Muscle layer of duodenum (tissue), 2 donors: ENCODE results near the gene NANOGP8.
"Not testable (repeated sequence)": the region's sequence is repeated elsewhere in the genome, so short reads cannot be mapped to it uniquely, and the experiment has no call there.

Experiments used
- H3K27ac ChIP-seq: one replicate; pipeline ENCODE4 v1.7.0; 2013; ENCODE audit warnings: mild to moderate bottlenecking, low read length
- H3K27me3 ChIP-seq: one replicate; pipeline ENCODE4 v1.7.0; 2013; ENCODE audit warnings: low read depth, mild to moderate bottlenecking, control low read depth, low read length
- H3K36me3 ChIP-seq, 2 donors: one replicate each; pipeline ENCODE4 v1.7.0; 2013; ENCODE audit warnings: low read length in 2 of 2, control low read depth in 1 of 2, mild to moderate bottlenecking in 1 of 2; ENCODE audit not compliant: insufficient read depth in 2 of 2, control insufficient read depth in 1 of 2
- H3K4me1 ChIP-seq, 2 donors: one replicate each; pipeline ENCODE4 v1.7.0; 2013; ENCODE audit warnings: low read length in 2 of 2, mild to moderate bottlenecking in 2 of 2, control low read depth in 1 of 2, moderate library complexity in 1 of 2; ENCODE audit not compliant: insufficient read depth in 2 of 2, control insufficient read depth in 1 of 2
- H3K4me3 ChIP-seq, 2 donors: one replicate each; pipeline ENCODE4 v1.7.0; 2013; ENCODE audit warnings: low read length in 2 of 2, low read depth in 1 of 2, mild to moderate bottlenecking in 1 of 2
- H3K9me3 ChIP-seq, 2 donors: one replicate each; pipeline ENCODE4 v1.7.0; 2013; ENCODE audit warnings: low read length in 2 of 2, control low read depth in 1 of 2, mild to moderate bottlenecking in 1 of 2; ENCODE audit not compliant: control insufficient read depth in 1 of 2
- donor health status: healthy.

The NANOGP8 gene

GRCh38 chr15:35085176-35085919, at the start of gene NANOGP8:
Gene NANOGP8 (minus strand): TSS chr15:35085295. CDS start chr15:35085110, 185 bp downstream.
- H3K27ac ChIP-seq, H3K36me3 ChIP-seq, H3K27me3 ChIP-seq, H3K4me1 ChIP-seq, H3K4me3 ChIP-seq, H3K9me3 ChIP-seq: not testable (repeated sequence)

- Histone ChIP-seq H3K4me1 (no peaks in the 10 kb centered on the region), H3K4me3 (no peak overlapping the region), H3K36me3 (no peaks in the 10 kb centered on the region), H3K9me3 (no peaks in the 10 kb centered on the region), H3K27ac (no peak overlapping the region), H3K27me3 (no peaks in the 10 kb centered on the region)
Observed at GRCh38 chr15:35134299-35134698, 49.2 kb upstream of the NANOGP8 start.

GRCh38 chr15:35130245-35130644, 45.1 kb upstream of the NANOGP8 start:
- Histone ChIP-seq H3K36me3 (no peaks in the 10 kb centered on the region), H3K27ac (no peak overlapping the region), H3K4me1 (no peaks in the 10 kb centered on the region), H3K9me3 (no peaks in the 10 kb centered on the region), H3K27me3 (no peaks in the 10 kb centered on the region), H3K4me3 (no peak overlapping the region)

- Histone ChIP-seq H3K27me3 (no peaks in the 10 kb centered on the region), H3K4me3 (no peak overlapping the region)
Observed at GRCh38 chr15:35129361-35129760, 44.3 kb upstream of the NANOGP8 start.

GRCh38 chr15:35127717-35128116, 42.6 kb upstream of the NANOGP8 start:
- H3K4me1 ChIP-seq: no peaks in the 10 kb centered on the region
- no peaks in the 10 kb centered on the region for H3K9me3 ChIP-seq
- H3K27me3 ChIP-seq: no peaks in the 10 kb centered on the region
- H3K4me3 ChIP-seq: no peak overlapping the region
- no peaks in the 10 kb centered on the region for H3K36me3 ChIP-seq
- H3K27ac ChIP-seq: no peak overlapping the region

More at GRCh38 chr15:35129361-35129760, 44.3 kb upstream of the NANOGP8 start:
- Histone ChIP-seq H3K36me3 (no peaks in the 10 kb centered on the region), H3K9me3 (no peaks in the 10 kb centered on the region), H3K4me1 (no peaks in the 10 kb centered on the region), H3K27ac (no peak overlapping the region)

GRCh38 chr15:35126236-35126635, 41.1 kb upstream of the NANOGP8 start:
- Histone ChIP-seq H3K27me3 (no peaks in the 10 kb centered on the region), H3K27ac (no peak overlapping the region), H3K9me3 (no peaks in the 10 kb centered on the region), H3K36me3 (no peaks in the 10 kb centered on the region), H3K4me1 (no peaks in the 10 kb centered on the region), H3K4me3 (no peak overlapping the region)

GRCh38 chr15:35123743-35124142, 38.6 kb upstream of the NANOGP8 start:
- Histone ChIP-seq H3K27ac (no peak overlapping the region), H3K27me3 (no peaks in the 10 kb centered on the region), H3K4me1 (no peaks in the 10 kb centered on the region), H3K9me3 (no peaks in the 10 kb centered on the region), H3K4me3 (no peak overlapping the region), H3K36me3 (no peaks in the 10 kb centered on the region)

- H3K4me1 ChIP-seq: no peaks in the 10 kb centered on the region
- H3K4me3 ChIP-seq: no peak overlapping the region
- H3K27ac ChIP-seq: no peak overlapping the region
- no peaks in the 10 kb centered on the region for H3K27me3 ChIP-seq
- H3K9me3 ChIP-seq: no peaks in the 10 kb centered on the region
- no peaks in the 10 kb centered on the region for H3K36me3 ChIP-seq
Observed at GRCh38 chr15:35121611-35122359, 36.7 kb upstream of the NANOGP8 start.

GRCh38 chr15:35120173-35120572, 35.1 kb upstream of the NANOGP8 start:
- no peaks in the 10 kb centered on the region for H3K36me3 ChIP-seq
- H3K4me1 ChIP-seq: no peaks in the 10 kb centered on the region
- H3K9me3 ChIP-seq: no peaks in the 10 kb centered on the region
- no peaks in the 10 kb centered on the region for H3K27me3 ChIP-seq
- H3K27ac ChIP-seq: no peak overlapping the region
- no peak overlapping the region for H3K4me3 ChIP-seq

- H3K27ac ChIP-seq: no peak overlapping the region
- no peaks in the 10 kb centered on the region for H3K9me3 ChIP-seq
- no peak overlapping the region for H3K4me3 ChIP-seq
- no peaks in the 10 kb centered on the region for H3K27me3 ChIP-seq
- H3K4me1 ChIP-seq: no peaks in the 10 kb centered on the region
- no peaks in the 10 kb centered on the region for H3K36me3 ChIP-seq
Observed at GRCh38 chr15:35118960-35119359, 33.9 kb upstream of the NANOGP8 start.

- no peak overlapping the region for H3K4me3 ChIP-seq
- no peaks in the 10 kb centered on the region for H3K27me3 ChIP-seq
- no peaks in the 10 kb centered on the region for H3K36me3 ChIP-seq
- H3K4me1 ChIP-seq: no peaks in the 10 kb centered on the region
- no peaks in the 10 kb centered on the region for H3K9me3 ChIP-seq
- H3K27ac ChIP-seq: no peak overlapping the region
Observed at GRCh38 chr15:35117543-35118265, 32.6 kb upstream of the NANOGP8 start.
